Renal cortical epithelial cell (primary cell): ENCODE measurements around the gene TMEM203. TPM values are rescaled to one million over a fixed set of nuclear protein-coding genes. Genes with fewer than 3 reads are reported as not detected.

Source experiments
- DNase-seq: peaks from one replicate; pipeline ENCODE4 v3.0.0-alpha.2; 2011; ENCODE audit warnings: low read depth
- total RNA-seq: library from RNA; depleted of rRNA; stranded (reverse); fragments of >200 nt; gene quantifications from 2 replicates; pipeline ENCODE4 v1.2.3, GENCODE V29; 2014

The TMEM203 gene
- total RNA-seq, 1 donor from 2014 or later, result 42.8 TPM

- no peak for DNase-seq
These were observed 38.1 kb downstream of the TMEM203 start for GRCh38 chr9:137167277-137167746.

- no peak for DNase-seq
These were observed 38.8 kb downstream of the TMEM203 start for GRCh38 chr9:137166380-137167229.

DNA sequence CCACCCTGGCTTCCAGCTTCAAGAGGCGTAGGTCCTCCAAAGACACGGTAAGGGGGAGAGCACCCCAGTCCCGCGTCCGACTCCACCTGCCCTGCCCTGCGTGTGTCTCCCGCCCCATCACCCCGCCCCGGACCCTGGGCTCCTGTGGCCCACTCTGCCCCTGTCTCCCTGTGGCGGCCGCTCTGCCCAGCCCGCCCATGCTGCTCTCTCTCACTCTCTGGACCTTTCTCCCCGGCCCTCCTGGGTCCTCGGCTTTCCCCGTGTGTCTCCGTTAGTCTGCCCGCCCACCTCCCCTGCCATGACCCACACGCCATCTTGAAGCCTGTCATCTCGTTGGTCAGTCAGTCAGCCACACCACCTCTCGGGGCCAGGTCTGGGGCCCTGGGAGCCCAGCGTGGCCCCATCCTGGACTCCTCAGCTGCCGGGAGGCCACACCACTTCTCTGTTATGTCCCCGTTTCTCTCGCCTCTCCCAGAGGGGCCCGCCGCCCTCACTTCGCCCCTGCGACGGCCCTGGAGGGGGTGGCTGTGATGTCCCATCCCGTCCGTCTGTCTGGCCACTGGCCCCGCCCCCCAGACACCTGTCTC, 40.1 kb downstream of the TMEM203 start:
- no peak for DNase-seq

DNA sequence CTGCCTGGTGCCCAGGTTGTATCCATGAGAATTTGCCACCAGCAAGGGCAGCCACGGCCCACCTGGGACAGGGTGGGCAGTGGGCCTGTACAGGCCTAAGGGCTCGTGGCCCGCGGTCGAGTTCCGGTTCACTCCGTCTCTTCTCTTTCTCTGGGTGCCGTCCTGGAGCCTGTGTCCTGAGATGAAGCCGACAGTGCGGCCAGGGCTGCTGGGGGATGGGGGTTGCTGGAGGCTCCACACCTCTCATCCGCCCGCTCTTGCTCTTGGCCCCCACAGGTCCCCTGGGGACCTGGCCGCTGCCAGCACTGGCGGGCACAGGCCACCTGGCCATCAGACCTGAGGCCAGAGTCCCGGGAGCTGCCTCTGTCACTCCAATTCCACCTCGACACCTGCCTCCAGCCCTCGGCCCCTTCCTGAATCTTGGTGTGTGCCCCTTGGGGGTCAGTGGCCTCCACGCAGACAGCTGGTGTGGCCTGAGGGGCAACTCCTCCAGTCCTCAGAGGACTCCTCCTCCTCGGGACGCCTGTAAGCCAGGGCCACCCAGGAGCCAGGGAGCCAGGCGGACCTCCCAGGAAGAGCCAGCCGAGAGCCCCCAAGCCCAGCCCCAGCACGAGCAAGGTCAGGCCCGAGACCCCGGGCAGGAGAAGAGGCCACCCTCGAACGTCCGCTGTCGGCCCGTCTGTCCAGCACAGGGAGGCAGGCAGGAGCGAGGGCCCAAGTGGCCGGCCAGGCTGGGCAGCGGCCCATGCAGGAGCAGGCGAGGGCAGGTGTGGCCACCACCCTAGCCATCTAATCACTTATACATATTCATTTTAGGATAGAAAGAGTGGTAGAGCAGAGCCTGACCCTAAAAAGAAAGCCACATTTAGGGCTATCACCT, 40.8 kb downstream of the TMEM203 start:
- no peak for DNase-seq

GRCh38 chr9:137163805-137164204, 41.6 kb downstream of the TMEM203 start:
- DNase-seq, result no peak

- DNase-seq, result no peak
These were observed 42.1 kb downstream of the TMEM203 start for GRCh38 chr9:137163365-137163715.

GRCh38 chr9:137162505-137163364, 42.7 kb downstream of the TMEM203 start:
- no peak for DNase-seq

- no peak for DNase-seq
These were observed 43.6 kb downstream of the TMEM203 start for GRCh38 chr9:137161558-137162486.

GRCh38 chr9:137160716-137161557, 44.5 kb downstream of the TMEM203 start:
- DNase-seq, result no peak

DNA sequence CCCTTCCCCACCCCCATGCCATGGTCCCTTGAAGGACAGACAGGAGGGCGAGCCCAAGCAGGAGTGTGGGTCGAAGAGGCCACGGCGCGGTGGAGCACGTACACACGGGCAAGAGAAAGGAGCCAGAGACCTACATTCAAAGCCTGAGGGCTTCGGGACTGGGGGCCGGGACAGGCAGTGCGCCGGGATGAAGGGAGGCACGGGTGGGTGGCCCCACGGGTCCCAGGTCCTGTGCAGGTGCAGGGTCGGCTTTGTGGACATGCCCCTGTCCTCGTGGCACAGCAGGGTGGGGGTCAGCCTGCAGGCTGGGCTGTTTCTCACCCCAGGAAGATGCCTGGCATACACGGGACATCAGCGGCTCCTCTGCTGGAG, 45.4 kb downstream of the TMEM203 start:
- DNase-seq, result no peak

DNA sequence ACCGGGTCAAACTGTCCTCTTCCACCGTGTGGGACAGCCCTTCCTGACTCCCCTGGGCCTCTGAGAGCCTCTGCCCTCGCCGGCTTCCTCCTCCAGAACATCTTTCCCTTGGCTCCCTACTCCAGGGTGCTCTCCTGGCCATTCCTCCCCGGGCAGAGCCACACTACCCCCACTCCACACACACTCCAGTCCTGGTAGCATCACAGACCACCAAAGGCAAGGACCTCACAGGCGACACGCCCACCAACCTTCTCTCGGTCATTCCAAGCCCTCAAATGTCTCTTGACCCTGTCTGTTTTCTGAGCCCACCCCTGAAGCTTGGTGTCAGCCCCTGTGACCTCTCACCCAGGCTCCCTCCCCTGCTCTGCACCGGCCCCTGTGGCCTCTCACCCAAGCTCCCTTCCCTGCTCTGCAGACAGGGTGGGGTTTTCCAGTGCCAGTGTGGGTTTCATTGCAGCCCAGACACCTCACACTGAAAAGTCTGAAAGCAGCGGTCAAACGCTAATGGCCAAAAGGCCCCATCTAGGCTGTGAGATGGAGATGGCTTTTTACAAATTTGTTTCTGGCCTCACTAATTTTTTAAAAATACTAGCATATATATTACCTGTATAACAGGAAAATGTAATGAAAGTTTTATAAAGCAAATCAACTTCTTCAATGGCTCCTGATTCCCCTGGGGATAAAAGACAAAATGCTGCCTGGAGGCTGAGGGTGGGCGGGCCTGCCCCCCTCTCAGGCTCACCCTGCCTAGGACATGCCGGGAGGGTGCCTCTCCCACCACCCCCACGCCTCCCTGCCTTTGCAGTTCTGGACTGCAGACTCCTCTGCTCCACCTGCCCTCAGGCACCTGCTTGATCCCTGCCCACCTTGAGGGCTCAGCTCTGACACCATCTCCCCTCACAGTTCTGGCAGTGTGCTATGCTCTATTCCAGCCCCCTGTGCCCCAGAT, 46.1 kb downstream of the TMEM203 start:
- DNase-seq, result no peak

DNA sequence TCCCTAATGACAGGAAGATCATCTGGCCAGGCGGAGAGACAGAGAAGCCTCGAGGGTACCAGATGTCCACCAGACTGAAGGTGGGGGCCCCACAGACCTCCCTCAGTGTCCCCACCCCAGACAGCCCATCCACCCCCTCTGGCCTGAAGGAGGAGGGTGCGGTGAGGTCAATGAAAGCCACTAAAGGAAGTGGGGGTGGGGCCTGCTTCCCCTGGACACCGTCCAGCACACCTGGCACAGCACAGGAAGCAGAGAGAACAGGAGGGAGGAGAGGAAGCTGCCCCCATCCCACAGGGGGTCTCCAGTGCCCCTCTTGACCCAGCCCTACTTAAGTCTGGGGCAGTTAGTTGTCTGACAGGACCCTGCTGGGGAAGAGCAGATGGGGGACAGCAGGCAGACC, 46.8 kb downstream of the TMEM203 start:
- DNase-seq, result no peak

DNA sequence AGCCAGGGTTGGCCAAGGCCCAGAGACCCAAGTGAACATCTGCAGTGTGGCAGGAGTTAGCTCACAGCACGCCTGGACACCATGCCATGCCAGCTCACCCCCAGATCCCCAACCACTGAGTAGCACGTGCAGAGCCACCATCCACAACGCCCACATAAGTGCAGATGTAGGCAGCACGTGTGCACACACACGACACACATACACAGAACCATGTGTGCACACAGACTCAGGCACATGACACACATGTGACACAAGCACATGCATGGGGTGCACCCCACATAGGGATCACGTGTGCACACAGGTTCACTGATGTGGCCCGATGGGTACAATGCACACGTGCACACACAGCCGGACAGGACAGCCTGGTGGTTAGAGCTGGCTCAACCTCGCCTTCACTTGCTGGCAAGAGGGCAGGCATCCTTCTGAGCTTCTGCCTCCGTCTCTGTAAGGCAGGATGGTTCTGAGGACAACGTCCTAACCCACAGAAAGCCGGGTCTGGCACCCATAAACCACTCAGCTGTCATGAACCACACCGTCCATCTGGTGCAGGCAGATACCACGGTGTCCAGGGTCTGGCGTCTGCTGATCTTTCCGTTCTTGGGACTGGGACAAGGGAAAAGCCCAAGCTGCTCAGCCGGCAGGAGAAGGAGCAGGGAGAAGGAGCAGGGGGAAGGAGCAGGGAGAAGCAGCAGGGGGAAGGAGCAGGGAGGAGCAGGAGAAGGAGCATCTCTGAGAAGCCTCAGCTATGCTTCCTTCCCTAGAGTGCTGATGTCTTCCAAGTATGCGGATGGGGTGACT, 47.6 kb downstream of the TMEM203 start:
- DNase-seq, result no peak

- DNase-seq, result no peak
These were observed 48.7 kb downstream of the TMEM203 start for GRCh38 chr9:137156567-137157375.
